ENCODE results near the gene HNRNPH3. TPM values are rescaled to one million over a fixed set of nuclear protein-coding genes. Genes with fewer than 3 reads are reported as not detected.

The HNRNPH3 gene
- total RNA-seq, 1 experiment from 2014 or later = 244 TPM

GRCh38 chr10:68362590-68362989 lies 30.7 kb downstream of the HNRNPH3 start:
- H3K79me1 ChIP-seq (ENCODE audit: insufficient read depth, low read depth, low read length, poor library complexity, severe bottlenecking) = no peaks in the 10 kb centered on the region
- H3K56ac ChIP-seq (ENCODE audit: insufficient read length, low read depth, low read length) = no peak overlapping the region
- no peaks in the 10 kb centered on the region for H4K20me1 ChIP-seq (ENCODE audit: control insufficient read depth, insufficient read depth, insufficient read length)
- H3K27ac ChIP-seq (ENCODE audit: insufficient read length, low read depth, low read length) = no peak overlapping the region
- no peak overlapping the region for H2AFZ ChIP-seq (ENCODE audit: low read length)
- H2AK5ac ChIP-seq (ENCODE audit: insufficient read length, low read length) = no peak overlapping the region
- no peak overlapping the region for H3K4me2 ChIP-seq (ENCODE audit: insufficient read depth, insufficient read length, low read length)
- H4K91ac ChIP-seq (ENCODE audit: insufficient read length, low read depth, low read length) = no peak overlapping the region
- H3K4me1 ChIP-seq (ENCODE audit: insufficient read depth, low read length) = no peaks in the 10 kb centered on the region
- H3K4me3 Mint-ChIP-seq = no peak overlapping the region
- H3K27me3 ChIP-seq (ENCODE audit: insufficient read depth, low read length) = no peaks in the 10 kb centered on the region
- no peak overlapping the region for H3T11ph ChIP-seq (ENCODE audit: low read length)
- H3K79me2 ChIP-seq (ENCODE audit: insufficient read depth, low read length) = no peaks in the 10 kb centered on the region
- H3K4me1 Mint-ChIP-seq = no peaks in the 10 kb centered on the region
- H3K9ac ChIP-seq (ENCODE audit: extremely low read depth, insufficient read length, low read length) = no peak overlapping the region
- H3K4ac ChIP-seq (ENCODE audit: low read depth, low read length) = no peak overlapping the region
- no peak overlapping the region for H3K18ac ChIP-seq (ENCODE audit: insufficient read length, low read depth, low read length)
- no peak overlapping the region for H2BK15ac ChIP-seq (ENCODE audit: low read depth, low read length)
- no peak overlapping the region for H2BK20ac ChIP-seq (ENCODE audit: low read depth, low read length, poor library complexity, severe bottlenecking)
- H3K27ac Mint-ChIP-seq = no peak overlapping the region
- H2BK120ac ChIP-seq (ENCODE audit: low read depth, low read length, poor library complexity, severe bottlenecking) = no peak overlapping the region
- no peak for DNase-seq
- no peaks in the 10 kb centered on the region for H3K9me3 ChIP-seq (ENCODE audit: control insufficient read depth, low read depth, low read length)
- H3K23ac ChIP-seq (ENCODE audit: insufficient read length, low read depth, low read length) = no peak overlapping the region
- no peaks in the 10 kb centered on the region for H3K23me2 ChIP-seq (ENCODE audit: insufficient read length, low read depth, low read length, poor library complexity, severe bottlenecking)
- H3K9me3 Mint-ChIP-seq = no peaks in the 10 kb centered on the region
- no CpG with 5 or more reads among the region's 3 CpGs for WGBS (ENCODE audit: extremely low coverage, insufficient read length, low lambda C conversion rate)
- H4K5ac ChIP-seq (ENCODE audit: insufficient read length, low read depth, low read length) = no peak overlapping the region
- H2BK5ac ChIP-seq (ENCODE audit: insufficient read length, low read length) = no peak overlapping the region
- H3K14ac ChIP-seq (ENCODE audit: insufficient read depth, low read length) = no peak overlapping the region
- H2BK12ac ChIP-seq (ENCODE audit: insufficient read length, low read depth, low read length) = no peak overlapping the region
- no peak for TF ChIP-seq CTCF (conservative IDR thresholded peaks at IDR 0.05)
- peaks cover 0 to 41% (median 25%) of the 10 kb centered on the region in 3 experiments; a peak in 6 of 7 replicates for H3K36me3 Mint-ChIP-seq (ENCODE audit: insufficient read depth in 1 of 3, low read depth in 3 of 3)
- no peaks in the 10 kb centered on the region for H3K27me3 Mint-ChIP-seq (ENCODE audit: low read depth)
- no peak overlapping the region for H4K8ac ChIP-seq (replicated peaks; ENCODE audit: insufficient read length, low read depth, low read length)

Data from H9 (cell line).